Liver (tissue), 9 donors: ENCODE results near the gene MFAP3. TPM values are rescaled to one million over a fixed set of nuclear protein-coding genes. Genes with fewer than 3 reads are reported as not detected.

Source experiments
- DNase-seq: peaks from one replicate; pipeline ENCODE4 v3.0.0-alpha.2; 2017; ENCODE audit warnings: low spot score
- H3K27ac ChIP-seq, 2 donors: one replicate each; pipeline ENCODE4 v1.7.0; 2013; ENCODE audit warnings: inconsistent platforms in 2 of 2, low read length in 2 of 2, control low read depth in 1 of 2, low read depth in 1 of 2, mild to moderate bottlenecking in 1 of 2
- H3K27me3 ChIP-seq, 4 donors: one replicate each; pipeline versions ENCODE4 v1.6.1 to v1.7.0; 2013; ENCODE audit warnings: low read length in 3 of 4, inconsistent platforms in 1 of 4, mild to moderate bottlenecking in 1 of 4, moderate library complexity in 1 of 4; ENCODE audit not compliant: control insufficient read depth in 4 of 4, insufficient read depth in 4 of 4
- H3K36me3 ChIP-seq, 4 donors: one replicate each; pipeline versions ENCODE4 v1.6.1 to v1.7.0; 2013; ENCODE audit warnings: low read length in 3 of 4, mild to moderate bottlenecking in 3 of 4, low read depth in 1 of 4, moderate library complexity in 1 of 4; ENCODE audit not compliant: control insufficient read depth in 4 of 4, insufficient read depth in 3 of 4
- H3K4me1 ChIP-seq, 4 donors: one replicate each; pipeline versions ENCODE4 v1.6.1 to v1.7.0; 2013; ENCODE audit warnings: low read length in 3 of 4, mild to moderate bottlenecking in 3 of 4, moderate library complexity in 1 of 4; ENCODE audit not compliant: control insufficient read depth in 4 of 4, insufficient read depth in 4 of 4
- H3K4me3 ChIP-seq, 3 donors: one replicate each; pipeline versions ENCODE4 v1.6.1 to v1.7.0; 2013; ENCODE audit warnings: low read length in 3 of 3, control low read depth in 1 of 3, low read depth in 1 of 3, mild to moderate bottlenecking in 1 of 3
- H3K9ac ChIP-seq, 2 donors: one replicate each; pipeline ENCODE4 v1.7.0; 2013; ENCODE audit warnings: low read length in 2 of 2, mild to moderate bottlenecking in 2 of 2, moderate library complexity in 2 of 2, control low read depth in 1 of 2, low read depth in 1 of 2
- H3K9me3 ChIP-seq, 4 donors: one replicate each; pipeline versions ENCODE4 v1.6.1 to v1.7.0; 2013; ENCODE audit warnings: low read length in 3 of 4; ENCODE audit not compliant: control insufficient read depth in 4 of 4
- ATF3 ChIP-seq: IDR thresholded peaks from 2 replicates; pipeline ENCODE4 v1.6.1; 2016; ENCODE audit warnings: antibody characterized with exemption
- CTCF ChIP-seq: fragments of 150-350 bp; IDR thresholded peaks from 2 replicates; pipeline ENCODE4 v1.5.1; 2017; ENCODE audit warnings: improper control_type of control experiment, low read depth, low read length; ENCODE audit not compliant: missing input control
- FOXA1 ChIP-seq: IDR thresholded peaks from 2 replicates; pipeline ENCODE4 v1.6.1; 2016; ENCODE audit warnings: antibody characterized with exemption
- FOXA2 ChIP-seq: IDR thresholded peaks from 2 replicates; pipeline ENCODE4 v1.6.1; 2016; ENCODE audit warnings: antibody characterized with exemption
- GABPA ChIP-seq, 2 donors: IDR thresholded peaks in 1 of 2; conservative IDR thresholded peaks in 1 of 2; 2 replicates each; pipeline ENCODE4 v1.6.1; 2016; ENCODE audit warnings: antibody characterized with exemption in 2 of 2, mild to moderate bottlenecking in 1 of 2, moderate library complexity in 1 of 2
- HNF4A ChIP-seq, 2 donors: conservative IDR thresholded peaks; 2 replicates each; pipeline ENCODE4 v1.6.1; 2016; ENCODE audit warnings: antibody characterized with exemption in 2 of 2, mild to moderate bottlenecking in 2 of 2
- HNF4G ChIP-seq: IDR thresholded peaks from 2 replicates; pipeline ENCODE4 v1.6.1; 2016; ENCODE audit warnings: antibody characterized with exemption
- JUND ChIP-seq, 2 donors: IDR thresholded peaks; 2 replicates each; pipeline ENCODE4 v1.6.1; 2016; ENCODE audit warnings: antibody characterized with exemption in 2 of 2
- MAX ChIP-seq: IDR thresholded peaks from 2 replicates; pipeline ENCODE4 v1.6.1; 2016; ENCODE audit warnings: antibody characterized with exemption
- RAD21 ChIP-seq, 2 donors: IDR thresholded peaks; 2 replicates each; pipeline ENCODE4 v1.6.1; 2016; ENCODE audit warnings: antibody characterized with exemption in 2 of 2, mild to moderate bottlenecking in 2 of 2
- REST ChIP-seq: IDR thresholded peaks from 2 replicates; pipeline ENCODE4 v1.6.1; 2016; ENCODE audit warnings: antibody characterized with exemption, mild to moderate bottlenecking
- TAF1 ChIP-seq: conservative IDR thresholded peaks from 2 replicates; pipeline ENCODE4 v1.6.1; 2016; ENCODE audit warnings: antibody characterized with exemption, mild to moderate bottlenecking
- YY1 ChIP-seq: IDR thresholded peaks from 2 replicates; pipeline ENCODE4 v1.6.1; 2016; ENCODE audit warnings: antibody characterized with exemption, mild to moderate bottlenecking
- ZBTB33 ChIP-seq: IDR thresholded peaks from 2 replicates; pipeline ENCODE4 v1.6.1; 2016; ENCODE audit warnings: antibody characterized with exemption
- WGBS: extraction: QIAGEN DNeasy Blood & Tissue Kit; methylation state at CpG from one replicate; pipeline ENCODE4 v1.1.7; 2013; 5-methylcytosine and 5-hydroxymethylcytosine counted together
- polyA plus RNA-seq, 2 donors: library from polyadenylated mRNA; stranded (reverse) in 1 of 2; unstranded in 1 of 2; fragments of 200-250 nt in 1 of 2; fragments of >200 nt in 1 of 2; fragmentation: Nextera tagmentation in 1 of 2; extraction: Ambion mirVana in 1 of 2; gene quantifications; one replicate each; pipeline versions ENCODE4 v1.2.1 to v1.2.3, GENCODE V29; 2013 to 2015
- total RNA-seq, 2 donors: library from RNA; depleted of rRNA; stranded (reverse); fragments of >200 nt; gene quantifications; one replicate each; pipeline ENCODE4 v1.2.3, GENCODE V29; 2014
- donor health status: healthy.
- donor health status: healthy.
- donor health status: healthy.
- donor health status: healthy.
- donor health status: healthy.

MFAP3 gene
- total and polyA plus RNA-seq, 4 donors, result 2.7 to 42.8 (median 23.6) TPM

GRCh38 chr5:154059583-154059982, 20.8 kb downstream of the MFAP3 start:
- no peaks in the 10 kb centered on the region for H3K36me3 ChIP-seq
- H3K9me3 ChIP-seq, result no peaks in the 10 kb centered on the region
- H3K27ac ChIP-seq, result no peak overlapping the region
- no peaks in the 10 kb centered on the region for H3K27me3 ChIP-seq
- DNase-seq, result no peak
- no peak overlapping the region for H3K9ac ChIP-seq
- WGBS, result 76% methylated on average over 4 of the region's 4 CpGs
- H3K4me3 ChIP-seq, result no peak overlapping the region
- H3K4me1 ChIP-seq, result peaks cover 0 to 11% (median 7%) of the 10 kb centered on the region in 4 donors
- TF ChIP-seq ATF3, result no peak
- no peak for TF ChIP-seq REST
- no peak for TF ChIP-seq JUND (IDR thresholded peaks at IDR 0.05)
- no peak for TF ChIP-seq GABPA (IDR thresholded peaks at IDR 0.05 in 1 of 2, conservative IDR thresholded peaks at IDR 0.05 in 1 of 2)
- no peak for TF ChIP-seq YY1

- TF ChIP-seq HNF4A (conservative IDR thresholded peaks at IDR 0.05) (no peak), RAD21 (IDR thresholded peaks at IDR 0.05) (no peak), ZBTB33 (no peak), HNF4G (no peak), FOXA1 (no peak), MAX (no peak), CTCF (no peak), FOXA2 (no peak), GABPA (IDR thresholded peaks at IDR 0.05 in 1 of 2, conservative IDR thresholded peaks at IDR 0.05 in 1 of 2) (no peak), TAF1 (no peak)
- Histone ChIP-seq H3K4me1 (peaks cover 0 to 11% (median 7%) of the 10 kb centered on the region in 4 donors), H3K9me3 (no peaks in the 10 kb centered on the region), H3K27ac (no peak overlapping the region), H3K4me3 (no peak overlapping the region), H3K27me3 (no peaks in the 10 kb centered on the region), H3K9ac (no peak overlapping the region), H3K36me3 (no peaks in the 10 kb centered on the region)
- no peak for DNase-seq
- WGBS, result 97% methylated on average over 3 of the region's 3 CpGs
Observed at GRCh38 chr5:154060606-154061005, 21.8 kb downstream of the MFAP3 start.
